Astrocyte of the hippocampus (primary cell): Measurements from ENCODE around the gene ZNF777.

Experiments used
- DNase-seq: peaks from one replicate; pipeline ENCODE4 v3.0.0; 2011; ENCODE audit warnings: low read depth, low spot score

Gene ZNF777

GRCh38 chr7:149477494-149478443 lies 16.9 kb upstream of the ZNF777 start:
- DNase-seq = no peak

- no peak for DNase-seq
Measured at GRCh38 chr7:149476791-149477190, 15.9 kb upstream of the ZNF777 start.

- DNase-seq = no peak
Measured at GRCh38 chr7:149475121-149476045, 14.5 kb upstream of the ZNF777 start.

GRCh38 chr7:149474309-149475120 lies 13.7 kb upstream of the ZNF777 start:
- DNase-seq = no peak

GRCh38 chr7:149473251-149473650 lies 12.4 kb upstream of the ZNF777 start:
- DNase-seq = no peak

- no peak for DNase-seq
Measured at GRCh38 chr7:149471289-149471953, 10.6 kb upstream of the ZNF777 start.

- no peak for DNase-seq
Measured at GRCh38 chr7:149469806-149470205, 8.9 kb upstream of the ZNF777 start.

GRCh38 chr7:149468208-149468607 lies 7.3 kb upstream of the ZNF777 start:
- DNase-seq = no peak

- DNase-seq = no peak
Measured at GRCh38 chr7:149467321-149467859, 6.5 kb upstream of the ZNF777 start.

GRCh38 chr7:149466364-149466763 lies 5.5 kb upstream of the ZNF777 start:
- DNase-seq = no peak

GRCh38 chr7:149463500-149464161 lies 2.8 kb upstream of the ZNF777 start:
- DNase-seq = no peak

GRCh38 chr7:149462101-149462520 lies 1.2 kb upstream of the ZNF777 start:
- DNase-seq = no peak

GRCh38 chr7:149459540-149460452 lies 1.1 kb downstream of the ZNF777 start:
- peak; percentile 59 for DNase-seq

GRCh38 chr7:149459201-149459539 lies 1.7 kb downstream of the ZNF777 start:
- peak; percentile 7 for DNase-seq

GRCh38 chr7:149458235-149458634 lies 2.6 kb downstream of the ZNF777 start:
- DNase-seq = no peak

- no peak for DNase-seq
Measured at GRCh38 chr7:149457766-149458165, 3.1 kb downstream of the ZNF777 start.

GRCh38 chr7:149456506-149457421 lies 4.1 kb downstream of the ZNF777 start:
- no peak for DNase-seq
